ENCODE measurements around the gene STRN3. TPM values are rescaled to one million over a fixed set of nuclear protein-coding genes. Genes with fewer than 3 reads are reported as not detected.

The STRN3 gene
- total and polyA plus RNA-seq, 2 experiments from 2014 or later: 10.1 to 53.8 TPM

- no peaks in the 10 kb centered on the region for H3K36me3 ChIP-seq (replicated peaks; ENCODE audit: insufficient read depth, low read depth)
- H3K27ac ChIP-seq: no peak overlapping the region
- H3K79me2 ChIP-seq: no peaks in the 10 kb centered on the region
- H3K4me3 ChIP-seq: no peak overlapping the region
- H3K9me2 ChIP-seq (replicated peaks; ENCODE audit: insufficient read depth): no peaks in the 10 kb centered on the region
- H2AFZ ChIP-seq: no peak overlapping the region
- H4K20me1 ChIP-seq (ENCODE audit: insufficient read depth, poor library complexity, severe bottlenecking): no peaks in the 10 kb centered on the region
- WGBS (ENCODE audit: low lambda C conversion rate, missing lambda C conversion rate): 97% methylated on average over 2 of the region's 2 CpGs
- no peaks in the 10 kb centered on the region for H3K9me3 ChIP-seq (ENCODE audit: low read depth)
- no peak overlapping the region for H3K4me2 ChIP-seq
- DNase-seq (ENCODE audit: low spot score): no peak
- H3K4me1 ChIP-seq (ENCODE audit: insufficient read depth): no peaks in the 10 kb centered on the region
- H3K27me3 ChIP-seq: no peaks in the 10 kb centered on the region
- TF ChIP-seq EZH2phosphoT487 (IDR thresholded peaks at IDR 0.05; ENCODE audit: low read depth, severe bottlenecking, unreplicated experiment): no peak
- no peak for TF ChIP-seq EZH2 (IDR thresholded peaks at IDR 0.05; ENCODE audit: borderline replicate concordance)
- no peak for TF ChIP-seq CTCF (IDR thresholded peaks at IDR 0.05; ENCODE audit: poor library complexity)
Measured at GRCh38 chr14:30921788-30922187, 104.4 kb downstream of the STRN3 start.

- 84% methylated on average over 1 of the region's 1 CpG for WGBS (ENCODE audit: low lambda C conversion rate, missing lambda C conversion rate)
- Histone ChIP-seq H3K79me2 (no peaks in the 10 kb centered on the region), H3K27ac (no peak overlapping the region)
Measured at GRCh38 chr14:30921305-30921704, 104.9 kb downstream of the STRN3 start.

GRCh38 chr14:30915596-30915995 lies 110.6 kb downstream of the STRN3 start:
- no peaks in the 10 kb centered on the region for H4K20me1 ChIP-seq (ENCODE audit: insufficient read depth, poor library complexity, severe bottlenecking)
- DNase-seq (ENCODE audit: low spot score): no peak
- no peaks in the 10 kb centered on the region for H3K36me3 ChIP-seq (replicated peaks; ENCODE audit: insufficient read depth, low read depth)
- H3K27ac ChIP-seq: no peak overlapping the region
- TF ChIP-seq CTCF (IDR thresholded peaks at IDR 0.05; ENCODE audit: poor library complexity): no peak
- no peak for TF ChIP-seq EZH2phosphoT487 (IDR thresholded peaks at IDR 0.05; ENCODE audit: low read depth, severe bottlenecking, unreplicated experiment)
- no peaks in the 10 kb centered on the region for H3K27me3 ChIP-seq
- no peaks in the 10 kb centered on the region for H3K9me2 ChIP-seq (replicated peaks; ENCODE audit: insufficient read depth)
- H3K79me2 ChIP-seq: no peaks in the 10 kb centered on the region
- WGBS (ENCODE audit: low lambda C conversion rate, missing lambda C conversion rate): 79% methylated on average over 2 of the region's 2 CpGs
- no peak overlapping the region for H3K4me3 ChIP-seq
- no peak overlapping the region for H3K4me2 ChIP-seq
- no peak overlapping the region for H2AFZ ChIP-seq
- no peaks in the 10 kb centered on the region for H3K4me1 ChIP-seq (ENCODE audit: insufficient read depth)
- no peaks in the 10 kb centered on the region for H3K9me3 ChIP-seq (ENCODE audit: low read depth)

More at GRCh38 chr14:30921305-30921704, 104.9 kb downstream of the STRN3 start:
- no peaks in the 10 kb centered on the region for H3K4me1 ChIP-seq (ENCODE audit: insufficient read depth)
- no peak overlapping the region for H2AFZ ChIP-seq
- H3K9me2 ChIP-seq (replicated peaks; ENCODE audit: insufficient read depth): no peaks in the 10 kb centered on the region
- H3K27me3 ChIP-seq: no peaks in the 10 kb centered on the region
- no peaks in the 10 kb centered on the region for H4K20me1 ChIP-seq (ENCODE audit: insufficient read depth, poor library complexity, severe bottlenecking)
- no peaks in the 10 kb centered on the region for H3K36me3 ChIP-seq (replicated peaks; ENCODE audit: insufficient read depth, low read depth)
- H3K4me2 ChIP-seq: no peak overlapping the region
- TF ChIP-seq CTCF (IDR thresholded peaks at IDR 0.05; ENCODE audit: poor library complexity) (no peak), EZH2phosphoT487 (IDR thresholded peaks at IDR 0.05; ENCODE audit: low read depth, severe bottlenecking, unreplicated experiment) (no peak), EZH2 (IDR thresholded peaks at IDR 0.05; ENCODE audit: borderline replicate concordance) (no peak)
- H3K4me3 ChIP-seq: no peak overlapping the region
- DNase-seq (ENCODE audit: low spot score): no peak
- no peaks in the 10 kb centered on the region for H3K9me3 ChIP-seq (ENCODE audit: low read depth)

- H3K4me3 ChIP-seq: no peak overlapping the region
- no peaks in the 10 kb centered on the region for H3K36me3 ChIP-seq (replicated peaks; ENCODE audit: insufficient read depth, low read depth)
- H3K27me3 ChIP-seq: no peaks in the 10 kb centered on the region
- no peaks in the 10 kb centered on the region for H3K79me2 ChIP-seq
- WGBS (ENCODE audit: low lambda C conversion rate, missing lambda C conversion rate): 100% methylated on average over 1 of the region's 1 CpG
- no peak overlapping the region for H3K4me2 ChIP-seq
- H4K20me1 ChIP-seq (ENCODE audit: insufficient read depth, poor library complexity, severe bottlenecking): no peaks in the 10 kb centered on the region
- no peak overlapping the region for H3K27ac ChIP-seq
- no peaks in the 10 kb centered on the region for H3K4me1 ChIP-seq (ENCODE audit: insufficient read depth)
- no peaks in the 10 kb centered on the region for H3K9me2 ChIP-seq (replicated peaks; ENCODE audit: insufficient read depth)
- no peak for TF ChIP-seq EZH2 (IDR thresholded peaks at IDR 0.05; ENCODE audit: borderline replicate concordance)
- no peak for TF ChIP-seq EZH2phosphoT487 (IDR thresholded peaks at IDR 0.05; ENCODE audit: low read depth, severe bottlenecking, unreplicated experiment)
- no peak for TF ChIP-seq CTCF (IDR thresholded peaks at IDR 0.05; ENCODE audit: poor library complexity)
- H2AFZ ChIP-seq: no peak overlapping the region
- DNase-seq (ENCODE audit: low spot score): no peak
- H3K9me3 ChIP-seq (ENCODE audit: low read depth): no peaks in the 10 kb centered on the region
Measured at GRCh38 chr14:30914812-30915211, 111.4 kb downstream of the STRN3 start.
